IPS-20b (cell line): Measurements from ENCODE around the gene PDCD1.

Experiments
- H3K27ac ChIP-seq: one replicate; pipeline ENCODE4 v1.5.1; 2013; ENCODE audit warnings: low read length
- H3K27me3 ChIP-seq: 2 replicates; pipeline ENCODE4 v1.6.1; 2013; ENCODE audit warnings: mild to moderate bottlenecking, low read length, inconsistent platforms; ENCODE audit not compliant: insufficient read depth
- H3K36me3 ChIP-seq: 2 replicates; pipeline ENCODE4 v1.6.1; 2013; ENCODE audit warnings: low read depth, mild to moderate bottlenecking, inconsistent platforms, low read length, moderate library complexity; ENCODE audit not compliant: insufficient read depth
- H3K4me1 ChIP-seq: 2 replicates; pipeline ENCODE4 v1.6.1; 2013; ENCODE audit warnings: mild to moderate bottlenecking, control low read depth, inconsistent platforms, low read length, moderate library complexity; ENCODE audit not compliant: insufficient read depth
- H3K4me3 ChIP-seq: 2 replicates; pipeline ENCODE4 v1.5.1; 2013; ENCODE audit warnings: mild to moderate bottlenecking, low read length, inconsistent platforms
- H3K9ac ChIP-seq: 2 replicates; pipeline ENCODE4 v1.6.1; 2013; ENCODE audit warnings: low read depth, mild to moderate bottlenecking, inconsistent platforms, low read length, moderate library complexity
- H3K9me3 ChIP-seq: 2 replicates; pipeline ENCODE4 v1.6.1; 2013; ENCODE audit warnings: mild to moderate bottlenecking, low read depth, low read length, inconsistent platforms; ENCODE audit not compliant: insufficient read depth

PDCD1 gene

DNA sequence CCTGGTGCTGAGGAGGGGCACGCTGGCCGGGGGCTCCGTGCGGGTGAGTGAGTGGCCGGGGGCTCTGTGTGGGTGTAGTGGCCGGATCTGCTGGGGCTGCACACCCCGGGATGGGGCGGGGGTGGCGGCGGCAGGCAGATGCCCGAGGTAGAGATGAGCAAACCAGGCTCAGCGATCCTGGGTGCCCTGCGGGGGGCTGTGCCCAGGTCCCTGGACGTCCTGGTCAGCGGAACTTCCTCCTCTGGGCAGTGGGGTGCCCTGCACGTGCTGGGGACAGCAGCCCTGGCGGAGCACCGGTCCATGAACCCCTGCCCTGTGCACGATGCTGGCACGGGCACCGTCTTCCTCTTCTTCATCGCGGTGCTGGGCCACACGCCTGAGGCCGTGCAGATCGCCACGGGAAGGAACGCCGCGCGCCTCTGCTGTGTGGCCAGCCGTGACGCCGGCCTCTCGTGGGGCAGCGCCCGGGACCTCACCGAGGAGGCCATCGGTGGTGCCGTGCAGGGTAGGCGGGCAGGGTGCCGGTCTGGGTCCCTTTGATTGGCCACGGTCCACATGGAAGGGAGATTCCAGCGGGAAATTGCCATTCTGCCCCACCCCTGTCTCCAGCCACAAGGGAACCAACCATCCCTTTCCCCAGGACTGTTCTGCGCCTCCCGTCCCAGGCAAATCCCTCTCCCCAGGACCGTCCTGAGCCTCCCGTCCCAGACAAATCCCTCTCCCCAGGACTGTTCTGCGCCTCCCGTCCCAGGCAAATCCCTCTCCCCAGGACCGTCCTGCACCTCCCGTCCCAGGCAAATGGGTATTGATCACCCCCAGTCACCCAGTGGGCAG lies 43.8 kb downstream of the PDCD1 start:
- no peaks in the 10 kb centered on the region for H3K9me3 ChIP-seq

DNA sequence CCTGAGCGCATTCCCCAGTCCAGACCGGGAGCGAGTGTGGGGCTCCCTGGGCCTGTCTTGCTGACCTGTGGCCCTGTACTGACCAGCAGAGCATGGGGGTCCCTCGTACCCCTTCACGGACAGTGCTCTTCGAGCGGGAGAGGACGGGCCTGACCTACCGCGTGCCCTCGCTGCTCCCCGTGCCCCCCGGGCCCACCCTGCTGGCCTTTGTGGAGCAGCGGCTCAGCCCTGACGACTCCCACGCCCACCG lies 44.4 kb downstream of the PDCD1 start:
- Histone ChIP-seq H3K27me3 (no peaks in the 10 kb centered on the region), H3K4me1 (no peaks in the 10 kb centered on the region), H3K36me3 (no peaks in the 10 kb centered on the region), H3K9ac (no peak overlapping the region), H3K9me3 (no peaks in the 10 kb centered on the region), H3K27ac (no peak overlapping the region), H3K4me3 (no peak overlapping the region)

More for the DNA sequence above, 43.8 kb downstream of the PDCD1 start:
- H3K27ac ChIP-seq: no peak overlapping the region
- H3K4me3 ChIP-seq: no peak overlapping the region
- no peaks in the 10 kb centered on the region for H3K36me3 ChIP-seq
- no peaks in the 10 kb centered on the region for H3K27me3 ChIP-seq
- H3K9ac ChIP-seq: no peak overlapping the region
- no peaks in the 10 kb centered on the region for H3K4me1 ChIP-seq

- Histone ChIP-seq H3K4me3 (no peak overlapping the region), H3K27ac (no peak overlapping the region), H3K4me1 (no peaks in the 10 kb centered on the region), H3K27me3 (no peaks in the 10 kb centered on the region; the same call in 1 of the 2 replicates), H3K36me3 (no peaks in the 10 kb centered on the region), H3K9ac (no peak overlapping the region), H3K9me3 (no peaks in the 10 kb centered on the region)
Observed at GRCh38 chr2:241813644-241814392, 44.9 kb downstream of the PDCD1 start.

DNA sequence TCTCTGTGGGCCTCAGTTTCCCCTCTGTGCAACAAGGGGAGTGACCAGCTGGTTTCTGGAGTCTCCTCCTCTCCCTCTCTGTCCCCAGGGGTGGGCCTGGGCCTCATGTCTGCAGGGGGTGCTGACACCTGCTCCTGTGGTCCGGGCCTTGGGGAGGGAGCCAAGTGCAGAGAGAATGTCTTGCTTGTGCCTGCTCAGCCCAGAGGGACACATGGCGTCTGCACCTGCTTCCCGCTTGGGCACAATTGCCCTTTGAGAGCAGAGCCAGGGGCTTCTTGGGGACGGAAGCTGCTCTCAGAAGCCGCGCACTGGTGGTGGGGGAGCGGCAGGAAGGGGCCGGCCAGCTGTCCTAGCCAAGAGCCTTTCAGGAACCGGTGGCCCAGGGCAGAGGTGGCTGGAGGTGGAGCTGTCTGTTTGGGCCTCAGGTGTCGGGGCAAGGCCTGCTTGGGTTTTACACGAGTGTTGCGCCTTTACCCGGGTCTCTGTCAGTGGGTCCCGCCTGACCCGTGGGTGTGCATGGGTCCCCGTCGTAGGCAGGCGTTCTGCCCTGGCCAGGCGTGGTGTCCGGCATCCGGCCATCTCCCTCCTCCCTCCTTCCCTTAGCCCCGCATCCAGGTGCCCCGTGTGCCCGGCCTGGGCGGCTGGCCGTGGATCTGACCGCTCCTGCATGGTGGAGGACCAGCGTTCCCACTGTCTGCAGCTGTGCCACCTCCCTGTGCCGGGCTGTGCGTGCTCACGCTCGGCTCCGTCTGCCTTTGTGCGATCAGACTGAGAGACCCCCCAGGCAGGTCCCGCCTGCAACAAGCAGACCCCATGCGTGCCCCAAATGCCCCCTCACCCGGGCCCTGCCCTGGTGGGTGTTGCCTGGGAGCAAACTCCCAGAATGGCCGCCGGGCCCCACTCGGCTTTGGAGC lies 45.7 kb downstream of the PDCD1 start:
- H3K27me3 ChIP-seq: peaks cover 6% of the 10 kb centered on the region; the same call in 1 of the 2 replicates

GRCh38 chr2:241811952-241812729 lies 46.6 kb downstream of the PDCD1 start:
- H3K9ac ChIP-seq: no peak overlapping the region
- H3K36me3 ChIP-seq: no peaks in the 10 kb centered on the region
- H3K27me3 ChIP-seq: peaks cover 6% of the 10 kb centered on the region; the same call in 1 of the 2 replicates
- peaks cover 5% of the 10 kb centered on the region; the same call in 1 of the 2 replicates for H3K4me1 ChIP-seq
- H3K4me3 ChIP-seq: no peak overlapping the region
- no peaks in the 10 kb centered on the region for H3K9me3 ChIP-seq
- H3K27ac ChIP-seq: no peak overlapping the region

More for the DNA sequence above, 45.7 kb downstream of the PDCD1 start:
- Histone ChIP-seq H3K36me3 (no peaks in the 10 kb centered on the region), H3K9me3 (no peaks in the 10 kb centered on the region), H3K9ac (no peak overlapping the region), H3K4me1 (peaks cover 5% of the 10 kb centered on the region; the same call in 1 of the 2 replicates), H3K4me3 (no peak overlapping the region), H3K27ac (no peak overlapping the region)

DNA sequence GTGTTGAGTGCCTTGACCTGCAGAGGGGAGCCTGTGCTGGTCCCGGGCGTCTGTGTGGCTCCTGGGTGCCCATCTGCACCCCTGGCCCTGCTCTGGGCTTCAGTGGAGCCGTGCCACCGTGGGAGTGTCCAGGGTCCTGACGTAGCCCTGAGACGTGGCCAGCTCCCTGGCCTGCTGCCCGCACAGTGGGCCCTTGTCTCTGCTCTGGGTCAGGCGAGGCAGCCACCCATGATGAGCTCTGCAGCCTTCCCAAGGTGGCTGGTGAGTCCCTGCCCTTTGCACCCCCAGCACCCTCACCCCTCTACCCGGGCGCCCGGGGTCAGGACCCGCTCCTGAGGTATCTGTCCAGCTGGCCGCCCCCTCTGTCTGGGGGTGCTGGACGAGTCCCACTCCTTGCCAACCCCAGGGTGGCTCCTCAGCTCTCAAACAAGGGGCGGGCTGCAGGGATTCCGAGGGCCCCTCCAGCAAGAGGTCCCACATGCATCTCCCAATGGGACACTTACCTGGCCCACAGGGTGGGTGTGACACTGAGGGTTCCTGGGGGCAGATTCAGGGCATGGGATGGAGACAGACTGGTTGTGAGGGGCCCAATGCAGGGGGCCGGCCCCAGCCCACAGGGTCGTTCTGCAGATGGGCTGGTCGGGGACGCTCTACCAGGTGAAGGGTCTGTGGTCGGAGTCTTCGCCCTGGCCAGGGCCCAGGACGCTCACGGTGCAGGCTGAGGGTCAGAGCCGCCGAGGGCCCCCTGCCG lies 47.3 kb downstream of the PDCD1 start:
- H3K27me3 ChIP-seq: peaks cover 6% of the 10 kb centered on the region; the same call in 1 of the 2 replicates
- H3K9ac ChIP-seq: no peak overlapping the region
- H3K4me1 ChIP-seq: peaks cover 5% of the 10 kb centered on the region; the same call in 1 of the 2 replicates
- H3K9me3 ChIP-seq: no peaks in the 10 kb centered on the region
- H3K36me3 ChIP-seq: no peaks in the 10 kb centered on the region
- H3K4me3 ChIP-seq: no peak overlapping the region
- no peak overlapping the region for H3K27ac ChIP-seq

GRCh38 chr2:241810307-241811200 lies 48.1 kb downstream of the PDCD1 start:
- H3K36me3 ChIP-seq: no peaks in the 10 kb centered on the region
- no peak overlapping the region for H3K9ac ChIP-seq

GRCh38 chr2:241809383-241810306 lies 49.0 kb downstream of the PDCD1 start:
- H3K9me3 ChIP-seq: no peaks in the 10 kb centered on the region
- no peaks in the 10 kb centered on the region for H3K36me3 ChIP-seq
- H3K27ac ChIP-seq: no peak overlapping the region
- peaks cover 8% of the 10 kb centered on the region; the same call in 1 of the 2 replicates for H3K4me1 ChIP-seq
- no peak overlapping the region for H3K9ac ChIP-seq
- no peak overlapping the region for H3K4me3 ChIP-seq
- peaks cover 10% of the 10 kb centered on the region for H3K27me3 ChIP-seq

More at GRCh38 chr2:241810307-241811200, 48.1 kb downstream of the PDCD1 start:
- H3K27me3 ChIP-seq: peaks cover 6% of the 10 kb centered on the region; the same call in 1 of the 2 replicates
- no peak overlapping the region for H3K4me3 ChIP-seq
- peaks cover 5% of the 10 kb centered on the region; the same call in 1 of the 2 replicates for H3K4me1 ChIP-seq
- no peak overlapping the region for H3K27ac ChIP-seq
- no peaks in the 10 kb centered on the region for H3K9me3 ChIP-seq

DNA sequence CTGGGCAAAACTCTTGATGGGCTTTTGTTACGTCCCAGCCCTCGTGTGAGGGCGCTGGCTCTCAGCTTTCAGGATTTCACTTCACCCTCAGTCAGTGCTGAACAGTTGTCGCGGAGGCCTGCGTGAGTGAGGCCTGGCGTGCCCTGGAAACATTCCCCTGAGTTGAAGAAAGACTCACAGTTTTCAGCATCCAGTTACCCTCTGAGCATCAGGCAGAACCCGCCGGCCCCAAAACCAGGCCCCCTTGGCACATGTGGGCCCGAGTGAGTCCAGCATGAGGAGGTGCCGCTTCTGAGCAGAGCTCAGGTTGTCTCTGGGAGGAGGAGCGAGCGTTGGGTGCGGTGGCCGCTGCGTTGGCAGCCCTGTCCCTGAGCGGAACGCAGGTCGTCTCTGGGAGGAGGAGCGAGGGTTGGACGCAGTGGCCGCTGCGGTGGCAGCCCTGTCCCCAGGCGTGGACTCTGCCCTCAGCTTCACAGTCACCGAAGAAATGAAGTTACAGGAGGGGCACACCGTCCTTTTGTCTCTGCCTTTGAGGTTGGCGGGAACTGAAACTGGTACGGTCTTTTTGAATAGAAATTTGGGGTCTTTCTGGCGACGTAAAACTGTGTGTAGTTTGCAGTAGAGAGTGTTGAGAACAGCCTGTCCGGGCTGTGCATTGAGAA lies 49.8 kb downstream of the PDCD1 start, which contains the start of gene NEU4:
Gene NEU4 (plus strand): TSS at position 473 of the 662 bp plus-strand sequence. CDS start 5,292 bp downstream, outside the sequence.
- Histone ChIP-seq H3K9me3 (no peaks in the 10 kb centered on the region), H3K27me3 (peaks cover 18% of the 10 kb centered on the region), H3K4me3 (no peak within 1 kb of the TSS), H3K9ac (no peak within 1 kb of the TSS; the same call in 1 of the 2 replicates), H3K4me1 (peaks cover 13% of the 10 kb centered on the region), H3K36me3 (no peaks in the 10 kb centered on the region), H3K27ac (no peak within 1 kb of the TSS)
